Uterus (tissue), 2 donors: ENCODE results near the gene TIMM21.

Source experiments
- POLR2A ChIP-seq, 2 donors: fragments of 450-650 bp; IDR thresholded peaks; one replicate each; pipeline ENCODE4 v1.6.1; 2016; ENCODE audit warnings: antibody characterized with exemption in 2 of 2, mild to moderate bottlenecking in 1 of 2, moderate library complexity in 1 of 2
- TF ChIP-seq, protein P1 (sequence below), 4 experiments: fragments of 200-600 bp in 2 of 4; fragments of 450-650 bp in 2 of 4; sonication (generic) in 2 of 4; IDR thresholded peaks; one replicate each; pipeline ENCODE4 v1.5.1; 2016 to 2019; ENCODE audit warnings: antibody characterized with exemption in 4 of 4, mild to moderate bottlenecking in 2 of 4, moderate library complexity in 1 of 4

DNA sequence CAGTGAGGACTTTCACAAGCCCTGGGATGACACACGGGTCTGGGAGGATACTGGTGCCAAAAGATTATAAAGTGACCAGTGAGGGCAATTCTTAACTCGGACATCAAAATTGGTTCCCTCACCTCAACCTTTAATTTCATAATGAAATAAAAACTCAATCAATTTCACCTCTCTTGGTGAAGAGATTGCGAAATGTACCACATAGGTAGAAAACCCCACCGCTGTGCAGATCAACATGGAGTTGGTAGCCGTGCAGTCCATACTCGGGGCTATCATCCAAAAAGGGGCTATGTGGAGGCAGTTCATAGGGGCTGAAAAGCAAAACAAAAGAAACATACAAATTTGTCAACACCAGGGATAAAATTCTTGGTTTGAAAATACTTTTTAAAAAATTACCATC lies 25.1 kb upstream of the TIMM21 start:
- TF ChIP-seq, protein P1, sequence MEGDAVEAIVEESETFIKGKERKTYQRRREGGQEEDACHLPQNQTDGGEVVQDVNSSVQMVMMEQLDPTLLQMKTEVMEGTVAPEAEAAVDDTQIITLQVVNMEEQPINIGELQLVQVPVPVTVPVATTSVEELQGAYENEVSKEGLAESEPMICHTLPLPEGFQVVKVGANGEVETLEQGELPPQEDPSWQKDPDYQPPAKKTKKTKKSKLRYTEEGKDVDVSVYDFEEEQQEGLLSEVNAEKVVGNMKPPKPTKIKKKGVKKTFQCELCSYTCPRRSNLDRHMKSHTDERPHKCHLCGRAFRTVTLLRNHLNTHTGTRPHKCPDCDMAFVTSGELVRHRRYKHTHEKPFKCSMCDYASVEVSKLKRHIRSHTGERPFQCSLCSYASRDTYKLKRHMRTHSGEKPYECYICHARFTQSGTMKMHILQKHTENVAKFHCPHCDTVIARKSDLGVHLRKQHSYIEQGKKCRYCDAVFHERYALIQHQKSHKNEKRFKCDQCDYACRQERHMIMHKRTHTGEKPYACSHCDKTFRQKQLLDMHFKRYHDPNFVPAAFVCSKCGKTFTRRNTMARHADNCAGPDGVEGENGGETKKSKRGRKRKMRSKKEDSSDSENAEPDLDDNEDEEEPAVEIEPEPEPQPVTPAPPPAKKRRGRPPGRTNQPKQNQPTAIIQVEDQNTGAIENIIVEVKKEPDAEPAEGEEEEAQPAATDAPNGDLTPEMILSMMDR (IDR thresholded peaks at IDR 0.05): no peak
- no peak for TF ChIP-seq POLR2A (IDR thresholded peaks at IDR 0.05)
